Dendritic cell treated with granulocyte-macrophage colony-stimulating factor and Interleukin-4, amounts not matched to agents 40 ng/mL and 50 ng/mL, for 4 days (primary cell): ENCODE results near the gene PRM1.

Experiments used
- H3K27ac Mint-ChIP-seq: one replicate; pipeline ENCODE4 v1.8.0; 2022; ENCODE audit warnings: mild to moderate bottlenecking, mixed read lengths
- H3K27me3 Mint-ChIP-seq: one replicate; pipeline ENCODE4 v1.8.0; 2022; ENCODE audit warnings: mild to moderate bottlenecking, mixed read lengths
- H3K36me3 Mint-ChIP-seq: one replicate; pipeline ENCODE4 v1.8.0; 2022; ENCODE audit warnings: low read depth, mixed read lengths
- H3K4me1 Mint-ChIP-seq: one replicate; pipeline ENCODE4 v1.8.0; 2022; ENCODE audit warnings: low read depth, mixed read lengths
- H3K4me3 Mint-ChIP-seq: one replicate; pipeline ENCODE4 v1.8.0; 2022; ENCODE audit warnings: mild to moderate bottlenecking, moderate library complexity, mixed read lengths
- H3K9me3 Mint-ChIP-seq: one replicate; pipeline ENCODE4 v1.8.0; 2022; ENCODE audit warnings: mixed read lengths
- intact Hi-C: fragments of 100-400 bp; cut with micrococcal nuclease; formaldehyde crosslinking; loops from one replicate; pipeline ENCODE4 v1.15.0; 2022

The PRM1 gene

GRCh38 chr16:11321662-11322061 is 40.5 kb upstream of the PRM1 start:
- Mint-ChIP-seq H3K9me3 (no peaks in the 10 kb centered on the region), H3K4me3 (no peak overlapping the region), H3K27me3 (peaks cover 22% of the 10 kb centered on the region), H3K27ac (no peak overlapping the region), H3K36me3 (no peaks in the 10 kb centered on the region), H3K4me1 (peaks cover 27% of the 10 kb centered on the region)
- intact Hi-C loops: no loop called here

GRCh38 chr16:11320170-11320569 is 39.0 kb upstream of the PRM1 start:
- Mint-ChIP-seq H3K4me3 (no peak overlapping the region), H3K9me3 (no peaks in the 10 kb centered on the region), H3K36me3 (no peaks in the 10 kb centered on the region), H3K27me3 (peaks cover 32% of the 10 kb centered on the region), H3K27ac (no peak overlapping the region), H3K4me1 (peaks cover 23% of the 10 kb centered on the region)
- intact Hi-C loops: no loop called here

GRCh38 chr16:11319529-11320146 is 38.5 kb upstream of the PRM1 start:
- Mint-ChIP-seq H3K27me3 (peaks cover 37% of the 10 kb centered on the region), H3K9me3 (no peaks in the 10 kb centered on the region), H3K27ac (no peak overlapping the region), H3K4me3 (no peak overlapping the region), H3K36me3 (no peaks in the 10 kb centered on the region), H3K4me1 (peaks cover 20% of the 10 kb centered on the region)
- intact Hi-C loops: no loop called here

- no peaks in the 10 kb centered on the region for H3K36me3 Mint-ChIP-seq
- intact Hi-C loops: no loop called here
- H3K27ac Mint-ChIP-seq: peak overlapping the region; percentile 16
- peaks cover 45% of the 10 kb centered on the region for H3K27me3 Mint-ChIP-seq
- H3K4me3 Mint-ChIP-seq: no peak overlapping the region
- H3K9me3 Mint-ChIP-seq: no peaks in the 10 kb centered on the region
- peaks cover 26% of the 10 kb centered on the region for H3K4me1 Mint-ChIP-seq
Observed at GRCh38 chr16:11318817-11319216, 37.7 kb upstream of the PRM1 start.

GRCh38 chr16:11316331-11317015 is 35.3 kb upstream of the PRM1 start:
- Mint-ChIP-seq H3K27me3 (peaks cover 45% of the 10 kb centered on the region), H3K4me1 (peaks cover 50% of the 10 kb centered on the region), H3K36me3 (no peaks in the 10 kb centered on the region), H3K27ac (peak overlapping the region; percentile 65), H3K4me3 (no peak overlapping the region), H3K9me3 (no peaks in the 10 kb centered on the region)
- intact Hi-C loops: no loop called here

- intact Hi-C loops: no loop called here
- no peak overlapping the region for H3K4me3 Mint-ChIP-seq
- H3K4me1 Mint-ChIP-seq: peaks cover 60% of the 10 kb centered on the region
- H3K9me3 Mint-ChIP-seq: no peaks in the 10 kb centered on the region
- no peaks in the 10 kb centered on the region for H3K36me3 Mint-ChIP-seq
- peaks cover 44% of the 10 kb centered on the region for H3K27me3 Mint-ChIP-seq
- peak overlapping the region; percentile 65 for H3K27ac Mint-ChIP-seq
Observed at GRCh38 chr16:11315510-11315909, 34.4 kb upstream of the PRM1 start.

- H3K27ac Mint-ChIP-seq: peak overlapping the region; percentile 43
Observed at GRCh38 chr16:11314309-11314894, 33.3 kb upstream of the PRM1 start.

GRCh38 chr16:11313493-11314308 is 32.6 kb upstream of the PRM1 start:
- H3K4me3 Mint-ChIP-seq: no peak overlapping the region
- H3K9me3 Mint-ChIP-seq: no peaks in the 10 kb centered on the region
- peaks cover 41% of the 10 kb centered on the region for H3K27me3 Mint-ChIP-seq
- H3K4me1 Mint-ChIP-seq: peaks cover 72% of the 10 kb centered on the region
- intact Hi-C loops: loop anchor here (5.0 kb wide), 1 partner anchor 34 kb away; the partner anchor contains the start of gene RMI2
- H3K36me3 Mint-ChIP-seq: no peaks in the 10 kb centered on the region
- H3K27ac Mint-ChIP-seq: peak overlapping the region; percentile 43

More at GRCh38 chr16:11314309-11314894, 33.3 kb upstream of the PRM1 start:
- peaks cover 69% of the 10 kb centered on the region for H3K4me1 Mint-ChIP-seq
- no peaks in the 10 kb centered on the region for H3K36me3 Mint-ChIP-seq
- peaks cover 43% of the 10 kb centered on the region for H3K27me3 Mint-ChIP-seq
- H3K4me3 Mint-ChIP-seq: no peak overlapping the region
- intact Hi-C loops: loop anchor here (5.0 kb wide), 1 partner anchor 33 kb away; the partner anchor contains the start of gene RMI2
- no peaks in the 10 kb centered on the region for H3K9me3 Mint-ChIP-seq

- Mint-ChIP-seq H3K4me1 (peaks cover 76% of the 10 kb centered on the region), H3K9me3 (no peaks in the 10 kb centered on the region), H3K36me3 (no peaks in the 10 kb centered on the region), H3K4me3 (no peak overlapping the region), H3K27me3 (peaks cover 40% of the 10 kb centered on the region), H3K27ac (peak overlapping the region; percentile 83)
- intact Hi-C loops: loop anchor here (5.0 kb wide), 1 partner anchor 34 kb away; the partner anchor contains the start of gene RMI2
Observed at GRCh38 chr16:11312718-11313492, 31.8 kb upstream of the PRM1 start.

GRCh38 chr16:11310997-11311561 is 29.9 kb upstream of the PRM1 start:
- Mint-ChIP-seq H3K36me3 (no peaks in the 10 kb centered on the region), H3K27me3 (peaks cover 28% of the 10 kb centered on the region), H3K9me3 (no peaks in the 10 kb centered on the region), H3K4me3 (peak overlapping the region; percentile 46), H3K4me1 (peaks cover 88% of the 10 kb centered on the region), H3K27ac (peak overlapping the region; percentile 83)
- intact Hi-C loops: loop anchor here (1.0 to 5.0 kb wide), 3 partner anchors 16 to 55 kb away; partner anchors contain the start of genes RMI2 and SOCS1

GRCh38 chr16:11310634-11310977 is 29.5 kb upstream of the PRM1 start:
- no peaks in the 10 kb centered on the region for H3K9me3 Mint-ChIP-seq
- intact Hi-C loops: loop anchor here (2.0 to 5.0 kb wide), 2 partner anchors 16 to 37 kb away; partner anchors contain the start of gene RMI2
- peaks cover 26% of the 10 kb centered on the region for H3K27me3 Mint-ChIP-seq
- H3K4me1 Mint-ChIP-seq: peaks cover 88% of the 10 kb centered on the region
- H3K36me3 Mint-ChIP-seq: no peaks in the 10 kb centered on the region
- peak overlapping the region; percentile 83 for H3K27ac Mint-ChIP-seq
- no peak overlapping the region for H3K4me3 Mint-ChIP-seq

- H3K4me1 Mint-ChIP-seq: peaks cover 87% of the 10 kb centered on the region
- intact Hi-C loops: loop anchor here (2.0 to 5.0 kb wide), 3 partner anchors 17 to 47 kb away; partner anchors contain the start of gene RMI2
- H3K27ac Mint-ChIP-seq: peak overlapping the region; percentile 83
- H3K36me3 Mint-ChIP-seq: no peaks in the 10 kb centered on the region
- no peak overlapping the region for H3K4me3 Mint-ChIP-seq
- H3K27me3 Mint-ChIP-seq: peaks cover 23% of the 10 kb centered on the region
- H3K9me3 Mint-ChIP-seq: no peaks in the 10 kb centered on the region
Observed at GRCh38 chr16:11309895-11310633, 28.9 kb upstream of the PRM1 start.
